Neural cell (in vitro differentiated cells): ENCODE data around the gene PTPRO. TPM values are rescaled to one million over a fixed set of nuclear protein-coding genes. Genes with fewer than 3 reads are reported as not detected.

Source experiments
- H2AFZ ChIP-seq: fragments of 200-600, 300-800 bp; sonication (generic), shearing (Covaris generic); 2 replicates; pipeline ENCODE4 v1.6.0; 2014; ENCODE audit warnings: low read depth, mild to moderate bottlenecking, antibody characterized with exemption, low read length, moderate library complexity
- H3F3A ChIP-seq: fragments of 200-600 bp; shearing (Covaris generic); 2 replicates; pipeline ENCODE4 v1.6.1; 2016; ENCODE audit warnings: mild to moderate bottlenecking, moderate library complexity, mixed read lengths, antibody characterized with exemption, low read length; ENCODE audit not compliant: insufficient read depth, poor library complexity, severe bottlenecking
- H3K27ac ChIP-seq: fragments of 200-600, 300-800 bp; sonication (generic), shearing (Covaris generic); 2 replicates; pipeline ENCODE4 v1.5.1; 2014; ENCODE audit warnings: mild to moderate bottlenecking, low read length, moderate library complexity
- H3K27me3 ChIP-seq: fragments of 300-800, 200-600 bp; sonication (generic), shearing (Covaris generic); 2 replicates; pipeline ENCODE4 v1.6.0; 2014; ENCODE audit warnings: mild to moderate bottlenecking, low read depth, low read length, moderate library complexity; ENCODE audit not compliant: insufficient read depth
- H3K36me3 ChIP-seq: fragments of 300-800, 200-600 bp; sonication (generic), shearing (Covaris generic); 2 replicates; pipeline ENCODE4 v1.5.1; 2014; ENCODE audit warnings: mild to moderate bottlenecking, antibody characterized with exemption, low read length, moderate library complexity; ENCODE audit not compliant: insufficient read depth
- H3K4me2 ChIP-seq: fragments of 300-800, 200-600 bp; sonication (generic), shearing (Covaris generic); 2 replicates; pipeline ENCODE4 v1.6.0; 2014; ENCODE audit warnings: mild to moderate bottlenecking, low read length
- H3K4me3 ChIP-seq: fragments of 300-800, 200-600 bp; sonication (generic), shearing (Covaris generic); 2 replicates; pipeline ENCODE4 v1.5.1; 2014; ENCODE audit warnings: mild to moderate bottlenecking, low read length, moderate library complexity
- H3K79me2 ChIP-seq: fragments of 200-600 bp; shearing (Covaris generic); replicated peaks from 2 replicates; pipeline ENCODE4 v1.6.0; 2014; ENCODE audit warnings: mild to moderate bottlenecking, low read length, moderate library complexity; ENCODE audit not compliant: insufficient read depth
- H3K9ac ChIP-seq: fragments of 300-800, 200-600 bp; sonication (generic), shearing (Covaris generic); 2 replicates; pipeline ENCODE4 v1.6.1; 2016; ENCODE audit warnings: mild to moderate bottlenecking, low read length, mixed read lengths
- H3K9me2 ChIP-seq: fragments of 200-600 bp; shearing (Covaris generic); 2 replicates; pipeline ENCODE4 v1.6.1; 2016; ENCODE audit warnings: mild to moderate bottlenecking, low read length, mixed read lengths; ENCODE audit not compliant: insufficient read depth
- H3K9me3 ChIP-seq: fragments of 200-600, 300-800 bp; sonication (generic), shearing (Covaris generic); 2 replicates; pipeline ENCODE4 v1.6.1; 2016; ENCODE audit warnings: mild to moderate bottlenecking, mixed run types, low read length, moderate library complexity, mixed read lengths
- H4K20me1 ChIP-seq: fragments of 200-600 bp; shearing (Covaris generic); 2 replicates; pipeline ENCODE4 v1.6.1; 2016; ENCODE audit warnings: mild to moderate bottlenecking, mixed run types; ENCODE audit not compliant: insufficient read depth
- EP300 ChIP-seq: fragments of 450-650 bp; conservative IDR thresholded peaks from 2 replicates; pipeline ENCODE4 v1.6.1; 2014; ENCODE audit warnings: antibody characterized with exemption, mild to moderate bottlenecking, moderate library complexity; ENCODE audit not compliant: poor library complexity, severe bottlenecking
- EZH2 ChIP-seq: fragments of 200-600, 300-800 bp; shearing (Covaris generic), sonication (generic); IDR thresholded peaks from 2 replicates; pipeline ENCODE4 v1.6.1; 2014; ENCODE audit warnings: antibody characterized with exemption, low read length, borderline replicate concordance, mild to moderate bottlenecking; ENCODE audit not compliant: insufficient read depth, poor library complexity, severe bottlenecking
- RAD21 ChIP-seq: fragments of 450-650 bp; conservative IDR thresholded peaks from 2 replicates; pipeline ENCODE4 v1.6.1; 2014; ENCODE audit warnings: antibody characterized with exemption, mild to moderate bottlenecking, moderate library complexity
- SMC3 ChIP-seq: fragments of 450-650 bp; conservative IDR thresholded peaks from 2 replicates; pipeline ENCODE4 v1.6.1; 2014; ENCODE audit warnings: antibody characterized with exemption, mild to moderate bottlenecking, moderate library complexity; ENCODE audit not compliant: poor library complexity
- TAF1 ChIP-seq: IDR thresholded peaks from 2 replicates; pipeline ENCODE4 v1.6.1; 2012; ENCODE audit warnings: low read depth
- polyA plus RNA-seq: library from polyadenylated mRNA; depleted of rRNA; stranded (reverse); fragments of >200 nt; gene quantifications from 2 replicates; pipeline ENCODE4 v1.2.3, GENCODE V29; 2014
- TF ChIP-seq, protein P1 (sequence below): IDR thresholded peaks from 2 replicates; pipeline ENCODE4 v1.6.1; 2012; ENCODE audit warnings: borderline replicate concordance
- TF ChIP-seq, protein P2 (sequence below): fragments of 450-650 bp; IDR thresholded peaks from 2 replicates; pipeline ENCODE4 v1.5.1; 2014; ENCODE audit warnings: antibody characterized with exemption, mild to moderate bottlenecking, moderate library complexity; ENCODE audit not compliant: poor library complexity, severe bottlenecking

The PTPRO gene
- polyA plus RNA-seq, 1 donor from 2014 or later, result 124 TPM

DNA sequence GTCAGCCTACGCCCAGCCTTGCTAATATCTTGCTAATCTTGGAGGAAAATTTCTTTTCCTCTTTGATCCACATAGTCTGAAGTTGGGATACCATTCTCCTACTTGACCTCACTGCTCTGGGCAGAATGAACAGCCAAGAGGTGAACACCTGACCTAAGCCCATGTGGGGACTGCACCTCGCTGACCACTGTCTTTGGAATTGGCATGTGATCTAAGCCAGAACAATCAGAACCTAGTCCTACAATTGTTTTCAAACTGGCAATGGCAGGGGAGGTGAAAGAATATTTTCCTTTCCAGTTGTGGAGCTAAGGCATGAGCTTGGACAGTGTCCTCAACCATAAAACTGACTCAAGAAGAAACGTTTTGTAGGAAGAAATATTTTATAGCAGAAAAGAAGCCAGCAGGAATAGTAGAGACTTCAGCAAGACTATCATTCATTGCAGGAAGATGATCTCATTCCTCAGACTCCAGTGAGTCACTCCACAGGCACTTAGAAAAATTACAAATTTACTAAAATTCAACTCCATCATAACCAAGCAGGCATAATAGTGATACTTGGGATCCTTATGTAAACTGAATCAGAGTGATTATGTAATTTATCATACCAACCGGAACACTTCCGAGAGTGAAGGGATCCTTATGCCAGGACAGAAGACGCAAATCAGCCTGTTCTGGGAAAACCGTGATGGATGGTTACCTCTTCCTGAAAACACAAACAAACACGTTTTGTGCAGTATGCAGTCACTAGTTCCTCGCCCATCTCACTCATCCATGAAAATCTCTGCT, 14.7 kb downstream of the PTPRO start:
- Histone ChIP-seq H3K4me3 (no peak overlapping the region), H3K4me2 (no peak overlapping the region), H3K79me2 (peaks cover 6% of the 10 kb centered on the region), H3K9me2 (no peaks in the 10 kb centered on the region), H3K27ac (no peak overlapping the region), H3K9ac (no peak overlapping the region), H3F3A (no peaks in the 10 kb centered on the region), H3K9me3 (no peaks in the 10 kb centered on the region), H3K36me3 (no peaks in the 10 kb centered on the region), H4K20me1 (no peaks in the 10 kb centered on the region), H2AFZ (no peak overlapping the region), H3K27me3 (no peaks in the 10 kb centered on the region)
- TF ChIP-seq TAF1 (no peak), SMC3 (no peak)
- TF ChIP-seq, protein P1, sequence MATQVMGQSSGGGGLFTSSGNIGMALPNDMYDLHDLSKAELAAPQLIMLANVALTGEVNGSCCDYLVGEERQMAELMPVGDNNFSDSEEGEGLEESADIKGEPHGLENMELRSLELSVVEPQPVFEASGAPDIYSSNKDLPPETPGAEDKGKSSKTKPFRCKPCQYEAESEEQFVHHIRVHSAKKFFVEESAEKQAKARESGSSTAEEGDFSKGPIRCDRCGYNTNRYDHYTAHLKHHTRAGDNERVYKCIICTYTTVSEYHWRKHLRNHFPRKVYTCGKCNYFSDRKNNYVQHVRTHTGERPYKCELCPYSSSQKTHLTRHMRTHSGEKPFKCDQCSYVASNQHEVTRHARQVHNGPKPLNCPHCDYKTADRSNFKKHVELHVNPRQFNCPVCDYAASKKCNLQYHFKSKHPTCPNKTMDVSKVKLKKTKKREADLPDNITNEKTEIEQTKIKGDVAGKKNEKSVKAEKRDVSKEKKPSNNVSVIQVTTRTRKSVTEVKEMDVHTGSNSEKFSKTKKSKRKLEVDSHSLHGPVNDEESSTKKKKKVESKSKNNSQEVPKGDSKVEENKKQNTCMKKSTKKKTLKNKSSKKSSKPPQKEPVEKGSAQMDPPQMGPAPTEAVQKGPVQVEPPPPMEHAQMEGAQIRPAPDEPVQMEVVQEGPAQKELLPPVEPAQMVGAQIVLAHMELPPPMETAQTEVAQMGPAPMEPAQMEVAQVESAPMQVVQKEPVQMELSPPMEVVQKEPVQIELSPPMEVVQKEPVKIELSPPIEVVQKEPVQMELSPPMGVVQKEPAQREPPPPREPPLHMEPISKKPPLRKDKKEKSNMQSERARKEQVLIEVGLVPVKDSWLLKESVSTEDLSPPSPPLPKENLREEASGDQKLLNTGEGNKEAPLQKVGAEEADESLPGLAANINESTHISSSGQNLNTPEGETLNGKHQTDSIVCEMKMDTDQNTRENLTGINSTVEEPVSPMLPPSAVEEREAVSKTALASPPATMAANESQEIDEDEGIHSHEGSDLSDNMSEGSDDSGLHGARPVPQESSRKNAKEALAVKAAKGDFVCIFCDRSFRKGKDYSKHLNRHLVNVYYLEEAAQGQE, result no peak
- TF ChIP-seq, protein P2, sequence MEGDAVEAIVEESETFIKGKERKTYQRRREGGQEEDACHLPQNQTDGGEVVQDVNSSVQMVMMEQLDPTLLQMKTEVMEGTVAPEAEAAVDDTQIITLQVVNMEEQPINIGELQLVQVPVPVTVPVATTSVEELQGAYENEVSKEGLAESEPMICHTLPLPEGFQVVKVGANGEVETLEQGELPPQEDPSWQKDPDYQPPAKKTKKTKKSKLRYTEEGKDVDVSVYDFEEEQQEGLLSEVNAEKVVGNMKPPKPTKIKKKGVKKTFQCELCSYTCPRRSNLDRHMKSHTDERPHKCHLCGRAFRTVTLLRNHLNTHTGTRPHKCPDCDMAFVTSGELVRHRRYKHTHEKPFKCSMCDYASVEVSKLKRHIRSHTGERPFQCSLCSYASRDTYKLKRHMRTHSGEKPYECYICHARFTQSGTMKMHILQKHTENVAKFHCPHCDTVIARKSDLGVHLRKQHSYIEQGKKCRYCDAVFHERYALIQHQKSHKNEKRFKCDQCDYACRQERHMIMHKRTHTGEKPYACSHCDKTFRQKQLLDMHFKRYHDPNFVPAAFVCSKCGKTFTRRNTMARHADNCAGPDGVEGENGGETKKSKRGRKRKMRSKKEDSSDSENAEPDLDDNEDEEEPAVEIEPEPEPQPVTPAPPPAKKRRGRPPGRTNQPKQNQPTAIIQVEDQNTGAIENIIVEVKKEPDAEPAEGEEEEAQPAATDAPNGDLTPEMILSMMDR, result no peak

DNA sequence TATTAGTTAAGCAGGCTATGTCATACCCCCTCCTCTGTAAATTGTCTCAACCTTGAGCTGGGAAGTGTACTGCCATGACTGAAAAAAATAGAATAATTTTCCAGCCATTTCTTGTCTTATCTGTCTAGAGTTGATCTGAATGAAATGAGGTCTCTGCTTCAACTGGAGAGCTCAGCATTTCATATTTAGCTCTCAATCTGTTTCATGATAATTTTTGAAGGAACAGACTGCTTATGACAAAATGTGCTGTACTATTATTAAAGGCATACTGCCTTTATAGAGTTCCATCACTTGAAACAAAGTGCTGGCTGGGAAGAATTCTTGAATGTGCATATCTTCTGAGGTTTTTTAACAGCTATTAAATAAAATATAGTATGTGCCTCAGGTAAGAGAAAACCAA, 19.1 kb downstream of the PTPRO start:
- Histone ChIP-seq H3F3A (no peaks in the 10 kb centered on the region), H3K27ac (peak overlapping the region; percentile 60), H3K9me2 (no peaks in the 10 kb centered on the region), H3K4me3 (peak overlapping the region; percentile 37), H2AFZ (no peak overlapping the region), H3K36me3 (no peaks in the 10 kb centered on the region), H3K9ac (peak overlapping the region; percentile 21), H4K20me1 (no peaks in the 10 kb centered on the region), H3K4me2 (peak overlapping the region; percentile 46), H3K79me2 (peaks cover 5% of the 10 kb centered on the region), H3K27me3 (no peaks in the 10 kb centered on the region), H3K9me3 (no peaks in the 10 kb centered on the region)
- TF ChIP-seq EP300 (peak; percentile 38), EZH2 (no peak)

DNA sequence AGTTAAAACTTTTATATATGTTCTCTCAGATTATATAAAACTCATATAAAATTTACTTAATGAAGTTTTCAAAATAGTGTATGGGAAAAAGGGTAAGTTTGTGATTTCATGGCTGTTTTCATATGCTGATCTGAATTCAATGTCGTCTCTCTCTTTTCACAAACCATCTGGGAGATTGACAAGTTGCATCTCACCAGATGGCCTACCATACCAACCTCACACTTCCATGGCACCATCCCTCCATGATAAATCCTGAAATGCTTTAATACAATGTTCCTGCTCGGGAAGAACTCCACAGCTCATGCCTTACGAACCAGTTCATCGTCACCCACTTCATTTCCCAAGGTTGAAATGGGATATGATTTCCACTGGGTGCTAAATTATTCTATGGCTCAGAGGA, 22.3 kb downstream of the PTPRO start:
- Histone ChIP-seq H3K9me3 (no peaks in the 10 kb centered on the region), H2AFZ (no peak overlapping the region), H3K27ac (no peak overlapping the region), H3K36me3 (no peaks in the 10 kb centered on the region), H3K27me3 (no peaks in the 10 kb centered on the region), H4K20me1 (no peaks in the 10 kb centered on the region), H3K9me2 (no peaks in the 10 kb centered on the region), H3K4me2 (no peak overlapping the region), H3K79me2 (peaks cover 8% of the 10 kb centered on the region), H3K9ac (no peak overlapping the region), H3K4me3 (no peak overlapping the region), H3F3A (no peaks in the 10 kb centered on the region)
- TF ChIP-seq TAF1 (no peak), RAD21 (no peak), EP300 (no peak), EZH2 (no peak)
